HuH-7 (cell line): ENCODE data around the gene ME1.
"Not testable (repeated sequence)": the region's sequence is repeated elsewhere in the genome, so short reads cannot be mapped to it uniquely, and the experiment has no call there.

Experiments used
- DNase-seq: peaks from one replicate; pipeline ENCODE4 v3.0.0; 2011; ENCODE audit warnings: low spot score

Gene ME1

DNA sequence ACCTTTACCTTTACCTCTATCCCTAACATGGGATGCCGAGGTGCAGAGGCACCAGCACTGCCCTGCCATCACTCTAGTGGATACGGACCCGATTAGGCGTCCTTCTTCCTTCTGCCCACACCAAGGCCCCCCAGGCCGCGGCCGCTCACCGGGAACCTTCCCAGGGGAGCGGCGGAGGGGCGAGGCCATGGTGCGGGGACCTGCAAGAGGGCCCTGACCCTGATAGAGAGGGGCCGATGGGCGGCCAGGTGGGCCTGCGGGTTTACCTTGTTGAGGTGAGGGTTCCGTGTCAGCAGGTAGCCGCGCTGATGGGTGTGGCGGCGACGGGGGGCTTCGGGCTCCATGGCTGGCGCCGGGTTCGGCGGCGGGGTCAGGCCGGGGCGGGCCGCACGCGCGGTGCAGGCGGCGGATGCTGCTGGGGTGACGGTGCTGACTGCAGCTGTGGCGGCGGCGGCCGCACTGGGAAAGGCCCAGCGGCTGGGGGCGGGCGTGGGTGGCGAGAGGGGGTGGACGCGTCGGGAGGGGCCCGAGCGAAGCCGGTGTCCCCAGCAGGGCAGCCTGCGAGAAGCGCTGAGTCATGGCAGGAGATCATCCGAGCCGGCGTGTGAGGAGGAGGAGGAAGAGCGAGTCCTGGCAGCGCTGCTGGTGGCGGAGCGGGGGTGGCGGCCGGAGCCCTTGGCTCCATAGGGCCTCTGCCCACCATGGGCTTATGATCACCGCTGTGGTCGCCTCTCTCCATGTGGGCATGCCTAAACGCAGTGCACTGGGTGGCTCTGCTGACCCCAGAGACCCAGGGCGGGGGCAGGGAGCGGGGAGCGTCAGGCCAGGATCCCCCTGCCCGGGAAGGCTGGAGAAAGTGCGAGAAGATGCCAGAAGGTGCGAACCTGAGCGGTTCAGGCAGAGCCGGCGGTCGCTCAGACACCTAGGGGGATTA lies at the start of gene ME1:
Gene ME1, minus strand, starts transcription at position 441 of the 934 bp plus-strand sequence. Its CDS starts 97 bp downstream, at position 344.
- peak; percentile 82 for DNase-seq

DNA sequence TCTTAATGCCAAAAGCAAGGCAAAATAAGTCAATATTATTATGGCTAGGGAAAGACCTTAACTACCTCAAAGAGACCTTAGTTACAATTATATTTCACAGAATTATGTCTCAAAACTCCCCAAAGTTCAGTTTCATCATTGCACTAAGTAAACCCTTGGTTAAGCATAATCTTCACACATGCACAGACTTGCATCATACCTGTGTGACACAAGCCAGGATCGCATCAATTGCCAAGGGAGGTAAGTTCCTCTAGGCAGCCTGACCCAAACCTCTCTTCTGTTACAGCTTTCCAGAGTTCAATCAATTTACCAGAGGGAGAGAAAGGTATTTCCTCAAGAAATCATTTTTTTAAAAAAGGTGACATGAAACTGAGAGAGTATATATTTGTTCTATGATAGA lies 49.6 kb upstream of the ME1 start:
- DNase-seq: no peak

DNA sequence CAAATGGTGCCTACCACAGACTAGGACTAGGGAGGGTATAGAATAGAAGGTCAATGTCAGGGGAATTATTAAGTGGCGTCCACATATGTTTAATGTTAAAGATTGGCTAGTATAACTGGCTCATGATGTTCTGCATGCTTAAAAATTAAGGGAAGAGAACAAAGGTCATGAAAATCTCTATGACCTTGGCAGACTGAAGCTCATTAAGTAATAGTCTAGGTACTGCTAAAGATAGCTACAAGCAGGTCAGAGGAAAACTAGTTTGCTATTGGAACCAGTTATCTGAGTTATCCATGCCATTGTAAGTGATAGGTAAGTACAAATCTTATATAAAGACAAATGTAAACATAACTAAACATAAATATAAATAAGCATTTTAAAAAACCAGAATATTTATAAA lies 48.5 kb upstream of the ME1 start:
- no peak for DNase-seq

DNA sequence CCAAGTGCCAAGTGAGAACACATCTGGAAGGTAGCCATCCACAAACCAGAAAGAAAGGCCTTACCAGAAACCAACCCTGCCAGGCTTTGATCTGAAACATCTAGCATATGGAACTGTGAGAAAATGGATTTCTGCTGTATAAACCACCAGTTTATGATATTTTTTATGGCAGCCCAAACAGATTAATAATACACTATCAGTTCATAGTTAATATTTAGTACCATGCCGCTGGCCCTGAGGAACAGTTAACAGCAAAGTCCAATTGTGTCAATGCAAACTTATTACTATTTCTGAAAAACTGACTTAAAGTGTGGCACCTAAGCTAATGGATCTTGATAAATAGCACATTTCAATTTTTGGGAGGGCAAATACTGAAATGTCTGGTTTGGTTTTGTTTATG lies 46.1 kb upstream of the ME1 start:
- no peak for DNase-seq

DNA sequence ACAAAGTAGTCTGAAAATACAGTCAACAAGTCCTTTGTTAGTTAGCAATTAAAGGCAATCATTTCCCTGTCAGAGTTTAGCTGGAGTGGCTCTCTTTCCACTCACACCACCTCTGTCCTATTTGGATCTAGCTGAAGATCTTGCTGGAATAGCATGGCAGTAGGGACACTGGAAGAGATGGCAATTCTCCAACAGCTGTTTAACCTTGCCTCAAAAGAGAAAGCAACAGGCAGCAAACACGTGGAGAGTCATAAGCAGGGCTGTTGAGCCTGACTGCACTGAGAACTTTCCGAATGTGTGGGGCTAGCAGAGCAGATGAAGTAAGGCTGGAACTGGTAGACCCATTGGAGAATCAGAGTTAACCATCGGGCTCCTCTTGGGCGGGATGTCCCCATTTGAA lies 43.5 kb upstream of the ME1 start:
- no peak for DNase-seq

DNA sequence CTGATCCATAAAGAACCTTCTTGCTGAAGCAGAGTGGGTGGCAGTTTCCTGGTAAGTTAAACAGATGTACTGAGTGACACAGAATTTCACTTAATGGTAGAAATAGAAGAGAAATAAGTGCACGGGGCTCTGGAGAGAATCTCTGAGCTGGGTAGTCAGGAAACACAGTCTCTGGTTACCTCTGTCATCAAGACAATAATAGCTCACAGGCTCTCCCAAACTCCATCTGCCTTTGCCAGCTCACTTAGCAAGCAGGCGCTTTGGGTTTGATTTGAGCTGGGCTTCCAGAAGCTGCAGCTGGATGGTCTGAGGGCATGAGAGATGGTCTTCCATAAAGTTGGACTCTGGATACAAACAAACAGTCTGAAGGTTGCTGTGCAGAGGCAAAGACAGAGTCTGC lies 41.9 kb upstream of the ME1 start:
- no peak for DNase-seq

DNA sequence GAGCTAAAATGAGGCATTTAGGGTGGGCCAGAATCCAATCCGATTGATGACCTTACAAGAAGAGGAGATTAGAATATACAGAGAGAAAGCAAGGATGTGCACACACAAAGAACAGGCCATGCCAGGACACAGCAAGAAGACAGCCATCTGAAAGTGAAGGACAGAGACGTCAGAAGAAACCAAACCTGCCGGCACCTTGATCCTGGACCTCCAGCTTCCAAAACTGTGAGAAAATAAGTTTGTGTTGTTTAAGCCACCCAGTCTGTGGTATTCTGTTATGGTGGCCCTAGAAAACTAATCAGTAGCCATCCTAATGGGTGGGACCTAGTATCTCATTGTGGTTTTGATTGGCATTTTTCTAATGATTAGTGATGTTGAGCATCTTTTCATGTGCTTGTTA lies 39.7 kb upstream of the ME1 start:
- DNase-seq: no peak

DNA sequence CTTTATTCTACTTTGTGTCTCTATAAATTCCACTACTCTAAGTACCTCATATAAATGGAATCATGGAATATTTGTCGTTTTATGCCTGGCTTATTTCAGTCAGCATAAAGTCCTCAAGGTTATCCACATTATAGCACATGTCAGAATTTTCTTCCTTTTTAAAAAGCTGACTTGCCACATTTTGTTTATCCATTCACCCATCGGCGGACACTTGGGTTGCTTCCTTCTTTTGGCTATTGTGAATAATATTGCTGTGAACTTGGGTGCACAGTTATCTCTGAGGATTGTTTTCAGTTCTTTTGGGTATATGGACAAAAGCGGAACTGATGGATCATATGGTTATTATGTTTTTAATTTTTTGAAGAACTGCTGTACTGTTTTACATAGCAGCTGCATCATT lies 39.1 kb upstream of the ME1 start:
- DNase-seq: no peak

DNA sequence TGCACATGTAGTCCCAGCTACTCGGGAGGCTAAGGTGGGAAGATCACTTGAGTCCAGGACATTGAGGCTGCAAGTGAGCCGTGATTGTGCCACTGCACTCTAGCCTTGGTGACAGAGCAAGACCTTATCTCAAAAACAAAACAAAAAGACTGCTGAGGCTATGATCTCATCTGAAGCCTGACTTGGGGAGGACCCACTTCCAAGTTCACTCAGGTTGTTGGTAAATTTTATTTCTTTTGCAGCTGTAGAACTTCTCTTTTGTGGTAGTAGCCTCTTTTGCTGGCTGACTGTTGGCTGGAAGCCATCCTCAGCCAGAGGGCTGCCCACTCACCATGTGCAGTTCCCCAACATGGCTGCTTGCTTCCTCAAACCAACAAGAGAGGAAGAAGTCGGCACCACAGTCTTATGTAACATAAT lies 36.8 kb upstream of the ME1 start:
- DNase-seq: no peak

DNA sequence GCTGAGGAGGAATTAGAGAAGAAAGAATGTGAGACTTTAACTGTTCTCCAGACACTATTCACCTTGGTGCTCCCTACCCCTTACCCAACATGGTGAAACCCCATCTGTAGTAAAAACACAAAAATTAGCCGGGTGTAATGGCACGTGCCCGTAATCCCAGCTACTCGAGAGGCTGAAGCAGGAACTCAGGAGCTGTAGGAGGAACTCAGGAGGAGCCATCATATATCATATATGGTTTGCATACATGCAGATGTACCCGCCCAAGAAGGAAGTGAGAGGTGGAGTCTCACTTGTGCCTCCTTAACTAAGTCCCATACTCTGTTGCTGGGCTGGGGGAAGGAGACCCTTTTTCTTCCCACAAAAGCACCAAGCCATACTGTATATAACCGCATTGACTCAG lies 35.5 kb upstream of the ME1 start:
- no peak for DNase-seq

DNA sequence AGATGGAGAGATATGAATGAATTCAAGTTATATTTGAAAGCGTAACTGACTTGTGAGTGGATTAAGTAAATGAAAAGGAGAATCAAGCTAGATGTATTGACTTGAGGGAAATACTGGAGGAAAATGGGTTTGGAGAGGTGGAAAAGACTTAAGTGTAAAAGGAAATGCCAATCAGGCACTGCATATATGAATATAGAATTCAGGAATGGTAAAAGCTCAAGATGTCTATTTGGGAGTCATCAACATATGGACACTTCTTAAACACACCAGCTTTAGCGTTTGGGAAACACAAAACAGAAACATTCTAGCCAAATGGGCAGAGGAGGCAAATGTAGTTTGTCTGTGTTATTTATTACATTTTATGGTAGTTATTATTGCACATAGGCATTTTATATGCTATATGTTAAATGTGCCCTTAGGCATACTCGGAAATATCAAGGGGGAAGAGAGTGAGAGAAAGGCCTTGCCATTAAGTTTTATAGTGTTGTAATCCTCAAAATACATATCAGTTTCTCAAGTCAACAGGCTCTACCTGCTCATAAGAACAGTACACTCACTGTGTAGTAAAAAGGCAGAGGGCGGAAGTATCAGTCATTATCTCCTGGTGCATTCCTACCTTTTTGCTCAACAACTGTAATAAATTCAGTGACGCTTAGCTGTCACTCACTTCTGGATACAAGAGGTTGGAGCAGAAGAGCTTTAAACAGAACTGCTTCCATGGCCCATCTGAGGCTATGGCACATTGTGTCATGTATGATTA lies 33.7 kb upstream of the ME1 start:
- peak; percentile 27 for DNase-seq

DNA sequence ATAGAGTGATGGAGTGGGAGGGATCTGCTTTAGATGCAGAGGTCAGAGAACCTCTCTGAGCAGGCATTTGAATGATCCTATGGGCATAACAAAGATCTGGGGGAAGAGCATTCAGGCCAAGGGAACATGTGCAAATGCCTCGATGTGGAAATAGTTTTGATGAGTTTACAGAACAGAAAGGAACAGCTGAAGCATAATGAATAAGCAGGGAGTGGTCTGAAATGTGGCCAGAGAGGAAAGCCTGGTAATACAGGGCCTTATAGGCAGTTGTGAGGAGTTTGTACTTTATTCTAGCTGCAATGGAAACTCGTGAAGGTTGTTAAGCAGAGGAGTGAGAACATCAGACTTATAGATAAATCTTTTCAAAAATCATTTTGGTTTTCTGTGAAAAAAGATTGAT lies 33.0 kb upstream of the ME1 start:
- DNase-seq: no peak

DNA sequence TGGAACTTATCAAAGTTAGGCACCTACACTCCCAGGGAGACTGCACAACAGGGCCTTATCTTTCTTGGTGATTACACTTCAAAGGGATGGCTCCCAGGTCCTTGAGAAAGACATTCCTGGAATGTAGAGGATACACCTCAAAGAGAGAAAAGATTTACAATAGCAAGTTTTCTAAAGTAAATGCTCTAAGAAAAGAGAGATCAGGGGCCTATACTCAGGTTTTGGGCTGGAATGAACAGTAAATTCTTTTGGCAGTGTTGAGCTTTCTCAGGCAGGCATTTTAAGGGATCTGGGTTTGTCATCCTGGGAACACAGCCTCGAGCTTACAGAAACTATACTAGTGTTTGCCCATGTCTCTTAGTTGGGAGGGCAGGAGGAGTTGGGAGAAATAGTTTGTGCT lies 31.7 kb upstream of the ME1 start:
- DNase-seq: no peak

DNA sequence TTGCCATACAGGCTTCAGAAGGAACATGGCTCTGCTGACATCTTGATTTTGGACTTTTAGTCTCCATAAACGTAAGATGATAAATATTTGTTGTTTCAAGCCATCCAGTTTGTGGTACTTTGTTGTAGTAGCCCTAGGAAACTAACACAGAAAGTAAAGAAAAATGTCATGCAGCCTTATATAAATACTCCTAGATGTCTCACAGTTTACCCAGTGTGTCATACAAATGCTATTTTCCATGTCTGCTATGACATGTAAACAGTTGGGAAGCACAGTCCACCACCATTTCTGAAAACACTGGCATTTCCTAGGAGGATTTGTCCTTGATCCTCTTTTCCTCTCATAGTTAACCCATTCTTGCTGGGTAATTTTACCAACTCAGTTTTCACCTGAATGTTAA lies 30.6 kb upstream of the ME1 start:
- no peak for DNase-seq

DNA sequence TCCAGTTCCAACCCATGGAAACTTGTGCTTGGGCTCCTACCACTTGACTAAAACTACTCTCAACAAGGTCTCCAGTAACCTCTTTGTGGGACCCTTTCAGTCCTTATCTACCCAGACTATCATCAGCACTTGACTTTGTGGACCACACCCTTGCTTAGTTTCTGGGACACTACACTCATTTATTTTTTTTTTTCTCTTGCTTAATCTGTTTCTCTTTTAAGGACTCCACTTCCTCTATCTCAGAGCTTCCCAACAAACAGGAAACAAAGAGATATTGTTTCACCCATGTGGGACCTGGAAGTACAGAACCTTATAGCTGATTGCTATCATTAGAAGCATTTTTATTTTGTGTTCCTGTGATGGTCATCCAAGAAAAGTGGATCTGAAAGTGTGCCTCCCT lies 28.8 kb upstream of the ME1 start:
- DNase-seq: no peak

DNA sequence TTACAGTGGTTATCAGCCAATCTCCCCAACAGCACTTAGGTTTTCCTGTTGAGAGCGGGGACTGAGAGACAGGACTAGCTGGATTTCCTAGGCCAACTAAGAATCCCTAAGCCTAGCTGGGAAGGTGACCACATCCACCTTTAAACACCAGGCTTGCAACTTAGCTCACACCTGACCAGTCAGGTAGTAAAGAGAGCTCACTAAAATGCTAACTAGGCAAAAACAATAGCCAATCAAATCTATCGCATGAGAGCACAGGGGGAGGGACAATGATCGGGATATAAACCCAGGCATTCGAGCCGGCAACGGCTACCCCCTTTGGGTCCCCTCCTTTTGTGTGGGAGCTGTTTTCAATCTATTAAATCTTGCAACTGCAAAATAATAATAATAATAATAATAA lies 19.2 kb upstream of the ME1 start:
- DNase-seq: not testable (repeated sequence)

DNA sequence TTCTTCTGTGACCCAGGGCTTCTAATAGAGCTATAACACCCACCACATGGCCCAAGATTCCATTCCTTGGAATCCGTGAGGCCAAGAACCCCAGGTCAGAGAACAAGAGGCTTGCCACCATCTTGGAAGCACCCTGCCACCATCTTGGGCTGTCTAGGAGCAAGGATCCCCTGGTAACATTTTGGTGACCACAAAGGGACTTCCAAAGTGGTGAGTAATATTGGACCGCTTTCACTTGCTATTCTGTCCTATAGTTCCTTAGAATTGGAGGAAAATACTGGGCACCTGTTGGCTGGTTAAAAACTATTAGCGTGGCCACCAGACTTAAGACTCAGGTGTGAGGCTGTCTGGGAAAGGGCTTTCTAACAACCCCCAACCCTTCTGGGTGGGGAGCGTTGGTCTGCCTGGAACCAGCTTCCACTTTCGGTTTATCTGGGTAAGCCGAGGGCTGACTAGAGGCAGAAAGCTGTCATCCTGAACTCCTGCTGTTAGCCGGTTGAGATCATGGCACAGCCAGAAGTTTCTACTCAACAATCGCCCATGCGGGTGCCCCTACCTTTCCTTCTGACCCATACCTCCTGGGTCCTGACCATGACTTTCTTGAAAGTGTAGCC lies 13.3 kb upstream of the ME1 start:
- not testable (repeated sequence) for DNase-seq

DNA sequence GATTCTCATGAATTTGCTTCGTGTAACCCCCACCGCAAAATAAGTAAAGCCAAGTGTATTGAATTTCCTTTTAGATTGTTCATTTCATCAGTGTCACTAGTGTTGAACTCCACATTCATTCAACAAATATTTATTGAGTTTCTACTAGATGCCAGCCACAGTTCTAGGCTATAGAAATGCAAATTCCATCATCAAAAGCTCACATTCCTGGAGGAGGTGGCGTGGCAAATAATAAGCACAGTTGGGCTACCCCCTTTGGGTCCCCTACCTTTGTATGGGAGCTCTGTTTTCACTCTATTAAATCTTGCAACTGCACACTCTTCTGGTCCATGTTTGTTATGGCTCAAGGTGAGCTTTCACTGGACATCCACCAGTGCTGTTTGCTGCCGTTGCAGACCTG lies 12.7 kb upstream of the ME1 start:
- no peak for DNase-seq

DNA sequence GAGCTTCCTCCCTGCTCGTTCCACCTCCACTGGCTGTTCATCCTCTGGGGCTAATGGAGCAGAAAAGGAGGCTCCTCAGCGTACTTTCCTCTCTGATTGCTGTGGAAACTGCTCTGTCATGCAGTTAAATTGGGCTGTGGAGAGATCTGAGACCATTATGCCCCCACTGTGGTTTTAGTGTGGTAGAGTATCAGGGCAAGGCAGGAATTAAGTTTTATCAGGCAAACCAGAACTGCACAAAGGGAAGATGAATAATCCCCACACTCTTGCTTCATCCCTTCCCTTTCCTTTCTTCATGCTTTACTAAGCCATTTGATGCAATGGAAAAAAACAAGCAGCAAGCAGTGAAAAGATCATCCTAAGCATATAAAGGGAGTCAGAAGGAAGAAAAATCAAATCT lies 11.9 kb upstream of the ME1 start:
- no peak for DNase-seq

DNA sequence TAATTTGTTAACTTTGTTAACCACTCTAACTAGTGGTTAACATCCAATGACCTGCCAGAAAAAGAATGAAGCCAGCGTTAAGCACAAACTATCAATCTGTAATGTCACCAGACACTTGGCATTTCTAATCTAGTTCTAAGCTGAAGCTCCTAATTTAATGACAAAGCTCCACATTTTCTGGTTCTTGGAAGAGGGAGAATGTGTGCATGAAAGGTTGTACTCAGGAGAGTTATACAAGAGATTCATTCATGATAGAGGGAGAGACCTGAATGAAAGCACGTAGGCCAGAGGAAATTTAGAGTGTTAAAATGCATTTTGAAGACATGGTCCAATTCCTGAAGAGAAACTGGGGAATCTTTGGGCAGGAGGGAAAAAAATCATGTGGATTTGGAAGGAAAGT lies 8.3 kb upstream of the ME1 start:
- DNase-seq: no peak

DNA sequence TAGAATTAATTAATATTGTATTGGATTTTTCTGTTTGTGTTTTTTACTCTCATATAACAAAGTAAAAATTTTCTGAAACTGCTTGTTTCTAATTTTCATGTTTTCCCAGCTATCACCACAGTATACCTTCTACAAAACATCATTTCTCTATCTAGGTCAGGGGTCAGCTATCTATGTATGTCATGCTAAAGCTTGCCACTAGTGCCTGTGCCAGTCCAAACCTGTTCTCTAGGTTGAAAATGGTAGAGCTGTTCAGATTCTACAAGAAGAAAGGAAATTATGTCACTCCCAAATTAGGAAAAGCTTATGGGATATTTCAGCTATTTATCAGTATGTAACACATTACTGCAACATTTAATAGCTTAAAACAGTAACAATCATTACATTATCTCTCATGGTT lies 5.8 kb upstream of the ME1 start:
- no peak for DNase-seq

DNA sequence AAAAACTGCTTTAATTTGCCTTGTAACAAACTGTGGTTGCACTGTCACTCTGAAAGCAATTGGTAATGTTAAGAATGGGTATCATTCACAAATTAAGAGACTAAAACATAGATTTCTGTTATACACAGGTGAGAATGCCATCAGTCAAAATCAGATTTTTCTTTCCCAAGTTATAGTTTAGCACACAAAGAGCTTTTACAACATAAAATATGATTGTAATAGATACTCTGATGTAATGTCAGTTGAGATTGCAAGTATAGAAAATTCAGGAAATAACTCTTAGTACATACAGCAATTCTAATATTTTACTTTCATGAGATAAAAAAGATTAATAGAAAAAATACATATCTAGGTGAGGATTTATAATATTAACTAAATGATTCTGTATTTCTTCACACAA lies 2.3 kb upstream of the ME1 start:
- DNase-seq: no peak

DNA sequence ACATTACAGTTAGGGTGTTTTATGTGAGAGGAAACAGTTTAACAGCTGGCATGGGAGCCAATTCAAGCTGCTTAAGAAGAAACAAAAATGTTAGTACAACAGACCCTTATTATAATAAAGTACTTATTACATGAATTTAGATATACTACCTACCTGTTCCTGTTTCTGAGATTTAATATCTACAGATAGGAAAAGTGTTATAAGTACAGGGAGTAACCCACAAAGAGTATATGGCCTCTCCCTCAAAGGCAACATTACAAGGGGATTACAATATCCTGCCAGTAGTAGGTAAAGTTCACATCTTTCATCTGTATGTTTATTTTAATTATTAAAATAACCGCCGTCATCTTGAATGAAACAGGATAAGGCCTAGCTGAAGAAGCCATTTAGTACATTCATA lies 1.8 kb upstream of the ME1 start:
- no peak for DNase-seq
